ENCODE results near the gene RBAK. TPM values are rescaled to one million over a fixed set of nuclear protein-coding genes. Genes with fewer than 3 reads are reported as not detected.

The RBAK gene
- total and polyA plus RNA-seq, 8 donors: 2.1 to 27.5 (median 9.0) TPM

DNA sequence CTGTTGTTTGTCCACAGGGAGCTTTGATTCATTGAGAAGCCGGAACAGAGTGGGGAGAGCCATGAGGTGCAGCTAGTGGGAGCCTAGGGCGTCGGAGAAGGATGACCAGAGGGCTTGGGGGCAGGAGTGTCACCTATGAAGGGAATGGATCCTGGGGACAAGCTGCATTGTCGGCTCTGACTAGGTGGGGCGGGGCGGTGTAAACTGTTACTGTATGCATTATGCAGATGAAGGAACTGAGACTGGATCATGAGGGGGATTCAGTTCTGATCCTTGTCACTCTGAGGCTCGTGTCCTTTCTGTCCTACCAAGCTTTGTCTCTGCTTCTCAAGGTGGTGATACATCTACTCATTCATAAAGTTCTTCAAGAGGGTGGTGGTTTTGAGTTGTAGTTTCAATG, 46.8 kb upstream of the RBAK start:
- no peak for TF ChIP-seq POLR2A (IDR thresholded peaks at IDR 0.05)
- TF ChIP-seq, protein P1, sequence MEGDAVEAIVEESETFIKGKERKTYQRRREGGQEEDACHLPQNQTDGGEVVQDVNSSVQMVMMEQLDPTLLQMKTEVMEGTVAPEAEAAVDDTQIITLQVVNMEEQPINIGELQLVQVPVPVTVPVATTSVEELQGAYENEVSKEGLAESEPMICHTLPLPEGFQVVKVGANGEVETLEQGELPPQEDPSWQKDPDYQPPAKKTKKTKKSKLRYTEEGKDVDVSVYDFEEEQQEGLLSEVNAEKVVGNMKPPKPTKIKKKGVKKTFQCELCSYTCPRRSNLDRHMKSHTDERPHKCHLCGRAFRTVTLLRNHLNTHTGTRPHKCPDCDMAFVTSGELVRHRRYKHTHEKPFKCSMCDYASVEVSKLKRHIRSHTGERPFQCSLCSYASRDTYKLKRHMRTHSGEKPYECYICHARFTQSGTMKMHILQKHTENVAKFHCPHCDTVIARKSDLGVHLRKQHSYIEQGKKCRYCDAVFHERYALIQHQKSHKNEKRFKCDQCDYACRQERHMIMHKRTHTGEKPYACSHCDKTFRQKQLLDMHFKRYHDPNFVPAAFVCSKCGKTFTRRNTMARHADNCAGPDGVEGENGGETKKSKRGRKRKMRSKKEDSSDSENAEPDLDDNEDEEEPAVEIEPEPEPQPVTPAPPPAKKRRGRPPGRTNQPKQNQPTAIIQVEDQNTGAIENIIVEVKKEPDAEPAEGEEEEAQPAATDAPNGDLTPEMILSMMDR (IDR thresholded peaks at IDR 0.05): no peak
- TF ChIP-seq EP300 (IDR thresholded peaks at IDR 0.05): no peak
- TF ChIP-seq POLR2AphosphoS5 (IDR thresholded peaks at IDR 0.05): no peak
- WGBS, 5 donors: 87 to 93% (median 89%) methylated on average over 7 of the region's 7 CpGs
- H3K27me3 ChIP-seq: no peaks in the 10 kb centered on the region
- H3K27ac ChIP-seq: no peak overlapping the region
- no peak for DNase-seq
- no peaks in the 10 kb centered on the region for H3K4me1 ChIP-seq
- no peak overlapping the region for H3K4me3 ChIP-seq
- no peaks in the 10 kb centered on the region for H3K9me3 ChIP-seq
- peaks cover 32 to 87% (median 75%) of the 10 kb centered on the region in 4 donors for H3K36me3 ChIP-seq
- intact Hi-C loops (cut with DNase I; ENCODE audit: low total_unique reads): no loop called here

DNA sequence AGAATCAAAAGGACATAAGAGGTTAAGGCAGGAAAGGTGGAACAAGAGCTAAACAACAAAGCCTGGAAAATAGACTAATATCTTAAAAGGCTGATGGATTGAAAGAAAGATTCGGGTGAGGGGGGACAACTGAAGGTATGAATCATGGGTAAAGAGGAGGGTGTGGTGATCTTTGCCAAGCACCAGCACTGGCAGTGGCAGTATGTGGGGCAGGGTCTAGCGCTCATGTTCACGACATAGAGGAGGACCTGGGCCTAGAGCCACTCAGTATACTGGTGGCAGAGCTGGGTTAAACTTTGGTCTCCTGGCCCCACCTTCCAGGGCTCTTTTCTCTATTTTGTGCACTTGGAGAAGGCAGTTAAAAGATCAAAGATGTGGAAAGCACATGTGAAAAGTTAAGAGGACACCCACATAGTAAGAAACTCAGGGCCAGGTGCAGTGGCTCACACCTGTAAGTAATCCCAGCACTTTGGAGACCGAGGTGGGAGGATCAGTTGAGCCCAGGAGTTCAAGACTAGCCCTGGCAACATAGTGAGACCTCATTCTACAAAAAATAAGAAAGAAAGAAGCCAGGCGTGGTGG, 46.2 kb upstream of the RBAK start:
- peaks cover 27 to 82% (median 69%) of the 10 kb centered on the region in 4 donors for H3K36me3 ChIP-seq
- WGBS, 5 donors: 88 to 95% (median 92%) methylated on average over 5 of the region's 5 CpGs
- no peak for DNase-seq
- intact Hi-C loops (cut with DNase I; ENCODE audit: low total_unique reads): no loop called here
- no peaks in the 10 kb centered on the region for H3K9me3 ChIP-seq
- no peak for TF ChIP-seq POLR2A (IDR thresholded peaks at IDR 0.05)
- TF ChIP-seq POLR2AphosphoS5 (IDR thresholded peaks at IDR 0.05): no peak
- TF ChIP-seq, protein P1 (IDR thresholded peaks at IDR 0.05): no peak
- H3K27ac ChIP-seq: no peak overlapping the region
- no peaks in the 10 kb centered on the region for H3K4me1 ChIP-seq
- no peaks in the 10 kb centered on the region for H3K27me3 ChIP-seq
- H3K4me3 ChIP-seq: no peak overlapping the region

DNA sequence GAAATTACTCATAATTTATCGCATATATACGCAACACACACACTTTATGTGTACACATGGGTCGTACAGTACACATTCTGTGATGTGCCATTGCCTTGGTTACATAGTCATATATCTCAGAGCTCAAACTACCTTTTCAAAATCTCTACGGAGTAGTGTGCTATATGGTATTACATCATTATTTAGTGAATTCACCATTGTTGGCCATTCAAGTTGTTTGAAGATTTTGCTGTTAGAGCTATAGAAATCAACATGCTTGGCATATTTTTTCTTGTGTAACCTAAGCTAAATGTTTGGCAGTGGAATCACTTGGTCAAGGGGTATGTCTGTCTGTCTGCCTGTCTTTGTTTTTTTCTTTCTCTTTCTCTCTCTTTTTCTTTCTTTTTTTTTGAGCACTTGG, 44.7 kb upstream of the RBAK start:
- no peak overlapping the region for H3K4me3 ChIP-seq
- no peak overlapping the region for H3K27ac ChIP-seq
- H3K4me1 ChIP-seq: no peaks in the 10 kb centered on the region
- DNase-seq: no peak
- intact Hi-C loops (cut with DNase I; ENCODE audit: low total_unique reads): no loop called here
- H3K9me3 ChIP-seq: no peaks in the 10 kb centered on the region
- 80 to 88% (median 86%) methylated on average over 4 of the region's 4 CpGs for WGBS, 5 donors
- H3K36me3 ChIP-seq: peaks cover 17 to 81% (median 63%) of the 10 kb centered on the region in 4 donors
- TF ChIP-seq POLR2AphosphoS5 (IDR thresholded peaks at IDR 0.05): no peak
- TF ChIP-seq, protein P1 (IDR thresholded peaks at IDR 0.05): no peak
- no peaks in the 10 kb centered on the region for H3K27me3 ChIP-seq

DNA sequence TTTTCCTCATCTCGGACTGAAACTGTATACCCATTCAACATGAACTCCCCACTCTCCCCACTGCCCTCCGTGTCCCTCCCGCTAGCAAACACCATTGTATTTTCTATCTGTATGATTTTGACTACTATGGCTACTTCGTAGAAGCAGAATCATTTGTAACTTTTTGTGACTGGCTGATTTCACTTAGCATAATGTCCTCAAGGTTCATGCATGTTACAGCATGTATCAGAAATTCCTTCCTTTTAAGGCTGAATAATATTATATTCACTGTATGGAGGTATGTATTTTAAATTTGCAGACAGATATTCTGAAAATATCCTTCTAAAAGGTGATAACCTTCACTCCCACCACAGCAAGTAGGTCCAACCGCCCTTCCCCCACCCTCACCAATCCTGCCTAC, 43.7 kb upstream of the RBAK start:
- WGBS, 5 donors: 87 to 97% (median 95%) methylated on average over 5 of the region's 5 CpGs
- intact Hi-C loops (cut with DNase I; ENCODE audit: low total_unique reads): no loop called here
- no peaks in the 10 kb centered on the region for H3K4me1 ChIP-seq
- DNase-seq: no peak
- peaks cover 9 to 75% (median 57%) of the 10 kb centered on the region in 4 donors for H3K36me3 ChIP-seq
- no peak for TF ChIP-seq POLR2AphosphoS5 (IDR thresholded peaks at IDR 0.05)
- no peak for TF ChIP-seq EP300 (IDR thresholded peaks at IDR 0.05)
- TF ChIP-seq, protein P1 (IDR thresholded peaks at IDR 0.05): no peak
- TF ChIP-seq POLR2A (IDR thresholded peaks at IDR 0.05): no peak
- H3K4me3 ChIP-seq: no peak overlapping the region
- no peaks in the 10 kb centered on the region for H3K27me3 ChIP-seq
- H3K27ac ChIP-seq: no peak overlapping the region
- H3K9me3 ChIP-seq: no peaks in the 10 kb centered on the region

Measured in stomach (tissue), 9 donors.